Astrocyte (in vitro differentiated cells and primary cell): ENCODE results near the gene TGFB1I1.

Experiments used
- CTCF ChIP-seq: IDR thresholded peaks from 2 replicates; pipeline ENCODE4 v1.5.1; 2011; ENCODE audit warnings: low read depth, mild to moderate bottlenecking, inconsistent platforms, low read length, moderate library complexity; ENCODE audit not compliant: insufficient read depth
- EZH2 ChIP-seq: IDR thresholded peaks from 2 replicates; pipeline ENCODE4 v1.6.1; 2012; ENCODE audit warnings: mild to moderate bottlenecking, low read length, inconsistent platforms; ENCODE audit not compliant: insufficient read depth

DNA sequence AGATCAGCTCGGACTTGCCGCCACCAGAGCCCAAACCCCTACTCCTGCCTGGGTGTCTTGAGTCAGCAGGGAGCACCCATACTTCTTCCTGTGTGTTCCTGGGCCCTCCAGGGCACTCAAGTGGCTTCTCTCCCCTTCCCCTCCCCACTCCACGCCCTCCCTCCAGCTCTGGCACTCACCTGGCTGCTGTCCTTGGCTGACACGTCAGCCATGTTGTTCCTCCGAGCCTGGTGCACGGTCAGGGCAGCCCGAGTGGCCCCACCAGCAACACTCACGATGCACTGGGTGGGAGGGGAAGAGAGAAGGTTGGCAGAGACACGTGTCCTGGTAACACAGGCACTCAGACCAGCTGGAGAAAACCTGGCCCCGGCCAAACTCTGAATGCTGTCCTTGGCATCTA, 24.7 kb downstream of the TGFB1I1 start:
- TF ChIP-seq CTCF = no peak
- TF ChIP-seq EZH2 = no peak
